SU-DHL-6 (cell line): ENCODE data around the gene TIMM22.

ENCODE experiments used
- CTCF ChIP-seq: fragments of 200-600 bp; sonication (generic); IDR thresholded peaks from one replicate; pipeline ENCODE4 v1.5.1; 2017; ENCODE audit warnings: antibody characterized with exemption, mild to moderate bottlenecking, low read length, moderate library complexity; ENCODE audit not compliant: insufficient read depth, poor library complexity, severe bottlenecking
- EZH2phosphoT487 ChIP-seq: fragments of 200-600 bp; sonication (generic), shearing (Covaris generic); conservative IDR thresholded peaks from 2 replicates; pipeline ENCODE4 v1.6.1; 2018; ENCODE audit warnings: mild to moderate bottlenecking, antibody characterized with exemption, low read length, moderate library complexity, mixed read lengths

DNA sequence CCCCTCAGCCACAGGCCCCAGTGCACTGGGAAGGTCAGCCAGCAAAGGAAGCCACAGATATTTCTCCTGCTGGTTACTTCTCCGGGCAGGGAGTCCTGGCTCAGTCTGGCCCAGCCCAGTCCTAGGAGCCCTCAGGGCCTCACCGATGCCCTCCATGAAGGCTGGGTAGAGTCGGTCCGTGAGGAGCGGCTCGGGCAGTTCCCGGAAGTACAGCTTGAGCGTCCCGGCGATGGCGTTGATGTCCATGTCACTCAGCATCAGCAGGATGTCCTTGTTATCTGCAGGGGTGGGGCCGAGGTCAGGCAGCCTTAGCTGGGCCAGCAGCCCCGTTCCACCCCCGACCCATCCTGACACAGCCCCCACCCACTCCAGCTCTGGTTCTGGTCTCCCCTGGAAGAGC, 13.7 kb downstream of the TIMM22 start:
- TF ChIP-seq CTCF (no peak), EZH2phosphoT487 (no peak)
